CD14-positive monocyte (primary cell): ENCODE data around the gene BAIAP2L1. TPM values are rescaled to one million over a fixed set of nuclear protein-coding genes. Genes with fewer than 3 reads are reported as not detected.

Experiments
- DNase-seq, 3 donors: peaks; one replicate each; pipeline ENCODE4 v3.0.0-alpha.2; 2011 to 2022
- H2AFZ ChIP-seq: 2 replicates; pipeline ENCODE4 v1.6.0; 2012; ENCODE audit warnings: mild to moderate bottlenecking, low read depth, low read length, inconsistent platforms; ENCODE audit not compliant: insufficient read depth, poor library complexity, severe bottlenecking
- H3K27ac ChIP-seq, 2 donors: 1 replicate in 1 of 2; 2 replicates in 1 of 2; pipeline ENCODE4 v1.5.1; 2012 to 2013; ENCODE audit warnings: low read length in 2 of 2, control low read depth in 1 of 2, inconsistent platforms in 1 of 2, low read depth in 1 of 2, mild to moderate bottlenecking in 1 of 2
- H3K27me3 ChIP-seq, 2 donors: one replicate each; pipeline versions ENCODE4 v1.6.0 to v1.6.1; 2011 to 2013; ENCODE audit warnings: low read length in 2 of 2; ENCODE audit not compliant: control insufficient read depth in 2 of 2, insufficient read depth in 2 of 2
- H3K36me3 ChIP-seq, 2 donors: replicated peaks in 1 of 2; 1 replicate in 1 of 2; 2 replicates in 1 of 2; pipeline versions ENCODE4 v1.5.1 to v1.6.1; 2012 to 2013; ENCODE audit warnings: low read length in 2 of 2, control low read depth in 1 of 2, inconsistent platforms in 1 of 2, mild to moderate bottlenecking in 1 of 2; ENCODE audit not compliant: insufficient read depth in 2 of 2, control insufficient read depth in 1 of 2
- H3K4me1 ChIP-seq, 2 donors: 1 replicate in 1 of 2; 2 replicates in 1 of 2; pipeline versions ENCODE4 v1.5.1 to v1.6.1; 2012 to 2013; ENCODE audit warnings: low read length in 2 of 2, control low read depth in 1 of 2, inconsistent platforms in 1 of 2, mild to moderate bottlenecking in 1 of 2, moderate library complexity in 1 of 2; ENCODE audit not compliant: insufficient read depth in 2 of 2, control insufficient read depth in 1 of 2
- H3K4me2 ChIP-seq: replicated peaks from 2 replicates; pipeline ENCODE3; 2012; ENCODE audit warnings: low read length, moderate library complexity, mild to moderate bottlenecking; ENCODE audit not compliant: poor library complexity, severe bottlenecking; ENCODE audit errors: extremely low read depth
- H3K4me3 ChIP-seq, 3 experiments: fragments of 200-600 bp in 1 of 3; sonication (generic) in 1 of 3; replicated peaks in 1 of 3; 1 replicate in 2 of 3; 2 replicates in 1 of 3; pipeline ENCODE4 v1.5.1; 2011 to 2013; ENCODE audit warnings: low read length in 3 of 3, mild to moderate bottlenecking in 3 of 3, control low read depth in 2 of 3, low read depth in 2 of 3, inconsistent platforms in 1 of 3, moderate library complexity in 1 of 3
- H3K79me2 ChIP-seq: 2 replicates; pipeline ENCODE4 v1.6.0; 2012; ENCODE audit warnings: mild to moderate bottlenecking, control low read depth, inconsistent platforms, low read length, moderate library complexity; ENCODE audit not compliant: insufficient read depth
- H3K9ac ChIP-seq: 2 replicates; pipeline ENCODE4 v1.6.0; 2017; ENCODE audit warnings: low read length, mild to moderate bottlenecking; ENCODE audit not compliant: insufficient read depth, poor library complexity, severe bottlenecking
- H3K9me3 ChIP-seq, 2 donors: replicated peaks in 1 of 2; 1 replicate in 1 of 2; 2 replicates in 1 of 2; pipeline versions ENCODE4 v1.5.1 to v1.6.1; 2012 to 2013; ENCODE audit warnings: low read length in 2 of 2, control low read depth in 1 of 2; ENCODE audit not compliant: control insufficient read depth in 1 of 2, insufficient read depth in 1 of 2
- H4K20me1 ChIP-seq: 2 replicates; pipeline ENCODE4 v1.6.0; 2012; ENCODE audit warnings: mild to moderate bottlenecking, low read length, control low read depth, moderate library complexity; ENCODE audit not compliant: insufficient read depth
- H3K27ac Mint-ChIP-seq, 7 donors: one replicate each; pipeline ENCODE4 v1.8.0; 2020; ENCODE audit warnings: mild to moderate bottlenecking in 7 of 7, mixed read lengths in 7 of 7, moderate library complexity in 6 of 7, inconsistent platforms in 2 of 7
- H3K27me3 Mint-ChIP-seq, 3 donors: one replicate each; pipeline ENCODE4 v1.8.0; 2021 to 2022; ENCODE audit warnings: low read depth in 3 of 3, mild to moderate bottlenecking in 3 of 3, mixed read lengths in 3 of 3, moderate library complexity in 3 of 3, inconsistent platforms in 1 of 3
- H3K36me3 Mint-ChIP-seq, 2 donors: one replicate each; pipeline ENCODE4 v1.8.0; 2020; ENCODE audit warnings: mixed read lengths in 2 of 2, inconsistent platforms in 1 of 2, mild to moderate bottlenecking in 1 of 2
- H3K4me1 Mint-ChIP-seq: one replicate; pipeline ENCODE4 v1.8.0; 2020; ENCODE audit warnings: mild to moderate bottlenecking, mixed read lengths
- H3K4me3 Mint-ChIP-seq, 2 donors: one replicate each; pipeline ENCODE4 v1.8.0; 2020; ENCODE audit warnings: mild to moderate bottlenecking in 2 of 2, mixed read lengths in 2 of 2, moderate library complexity in 1 of 2
- H3K9me3 Mint-ChIP-seq, 7 donors: one replicate each; pipeline ENCODE4 v1.8.0; 2020 to 2022; ENCODE audit warnings: mixed read lengths in 7 of 7, mild to moderate bottlenecking in 6 of 7, moderate library complexity in 6 of 7, inconsistent platforms in 2 of 7
- CTCF ChIP-seq: fragments of 200-600 bp; IDR thresholded peaks from one replicate; pipeline ENCODE4 v1.8.0; 2022; ENCODE audit warnings: antibody characterized with exemption, mild to moderate bottlenecking
- WGBS: methylation state at CpG from one replicate; pipeline ENCODE4 v1.1.5; 2013; ENCODE audit warnings: missing lambda C conversion rate; ENCODE audit not compliant: insufficient coverage; 5-methylcytosine and 5-hydroxymethylcytosine counted together
- intact Hi-C, 2 donors: fragments of 100-400 bp; cut with micrococcal nuclease; formaldehyde crosslinking; loops; one replicate each; pipeline versions ENCODE4 v1.15.0 to v1.15.1; 2023
- polyA plus RNA-seq, 3 donors: library from polyadenylated mRNA; depleted of rRNA in 1 of 3; unstranded in 2 of 3; stranded (reverse) in 1 of 3; fragments of 300-500 nt in 2 of 3; fragments of >200 nt in 1 of 3; fragmentation: Illumina TruSeq in 2 of 3; gene quantifications; 1 replicate in 2 of 3; 2 replicates in 1 of 3; pipeline ENCODE4 v1.2.3, GENCODE V29; 2012 to 2021

Gene BAIAP2L1
- polyA plus RNA-seq, 3 donors = 0.17 to 0.52 TPM; not detected in 1

DNA sequence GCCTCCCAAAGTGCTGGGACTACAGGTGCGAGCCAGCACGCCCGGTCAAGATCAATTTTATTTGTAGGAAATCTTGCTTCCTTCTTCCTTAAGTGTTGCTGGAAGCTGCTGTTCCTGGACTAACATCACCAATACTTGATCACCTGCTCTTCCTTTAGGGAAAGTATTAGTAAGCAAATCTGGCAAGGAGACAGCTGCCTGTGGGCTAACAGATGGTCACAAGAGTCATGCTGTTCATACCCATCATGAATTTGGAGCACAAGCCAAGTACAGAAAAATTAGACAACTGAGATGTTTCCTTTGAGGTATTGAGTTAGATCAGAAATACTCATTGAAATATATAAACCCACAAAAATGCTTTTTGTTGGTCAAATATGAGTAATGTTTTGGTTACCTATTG, 27.9 kb downstream of the BAIAP2L1 start:
- Histone ChIP-seq H3K4me1 (no peaks in the 10 kb centered on the region), H4K20me1 (no peaks in the 10 kb centered on the region), H3K36me3 (no peaks in the 10 kb centered on the region), H3K4me2 (no peak overlapping the region), H3K9me3 (no peaks in the 10 kb centered on the region), H3K79me2 (no peaks in the 10 kb centered on the region), H2AFZ (no peak overlapping the region), H3K9ac (no peak overlapping the region), H3K27me3 (no peaks in the 10 kb centered on the region), H3K4me3 (no peak overlapping the region), H3K27ac (no peak overlapping the region)
- TF ChIP-seq CTCF = no peak
- Mint-ChIP-seq H3K27ac (no peak overlapping the region), H3K4me3 (no peak overlapping the region), H3K9me3 (peaks cover 0 to 4% (median 2%) of the 10 kb centered on the region in 7 donors), H3K4me1 (no peaks in the 10 kb centered on the region), H3K36me3 (no peaks in the 10 kb centered on the region), H3K27me3 (peaks cover 0 to 4% (median 0%) of the 10 kb centered on the region in 3 donors)
- no peak for DNase-seq
- intact Hi-C loops = no loop called here
- WGBS = no CpG with 5 or more reads among the region's 3 CpGs

GRCh38 chr7:98369726-98370125, 31.2 kb downstream of the BAIAP2L1 start:
- Mint-ChIP-seq H3K27me3 (peaks cover 0 to 6% (median 2%) of the 10 kb centered on the region in 3 donors), H3K9me3 (peaks cover 0 to 4% (median 2%) of the 10 kb centered on the region in 7 donors), H3K36me3 (no peaks in the 10 kb centered on the region), H3K4me1 (no peaks in the 10 kb centered on the region), H3K27ac (no peak overlapping the region), H3K4me3 (no peak overlapping the region)
- Histone ChIP-seq H3K4me3 (no peak overlapping the region), H4K20me1 (no peaks in the 10 kb centered on the region), H2AFZ (no peak overlapping the region), H3K4me1 (no peaks in the 10 kb centered on the region), H3K4me2 (no peak overlapping the region), H3K27ac (no peak overlapping the region), H3K27me3 (no peaks in the 10 kb centered on the region), H3K79me2 (no peaks in the 10 kb centered on the region), H3K36me3 (no peaks in the 10 kb centered on the region), H3K9me3 (no peaks in the 10 kb centered on the region), H3K9ac (no peak overlapping the region)
- no peak for TF ChIP-seq CTCF
- no peak for DNase-seq
- intact Hi-C loops = no loop called here
- WGBS = 83% methylated on average over 1 of the region's 7 CpGs
